ENCODE data around the gene SNX2.
A peak's percentile ranks its signal among the peaks of the same experiment; 100 is the strongest.
"Not testable (repeated sequence)": the region's sequence is repeated elsewhere in the genome, so short reads cannot be mapped to it uniquely, and the experiment has no call there.

Gene SNX2, protein sequence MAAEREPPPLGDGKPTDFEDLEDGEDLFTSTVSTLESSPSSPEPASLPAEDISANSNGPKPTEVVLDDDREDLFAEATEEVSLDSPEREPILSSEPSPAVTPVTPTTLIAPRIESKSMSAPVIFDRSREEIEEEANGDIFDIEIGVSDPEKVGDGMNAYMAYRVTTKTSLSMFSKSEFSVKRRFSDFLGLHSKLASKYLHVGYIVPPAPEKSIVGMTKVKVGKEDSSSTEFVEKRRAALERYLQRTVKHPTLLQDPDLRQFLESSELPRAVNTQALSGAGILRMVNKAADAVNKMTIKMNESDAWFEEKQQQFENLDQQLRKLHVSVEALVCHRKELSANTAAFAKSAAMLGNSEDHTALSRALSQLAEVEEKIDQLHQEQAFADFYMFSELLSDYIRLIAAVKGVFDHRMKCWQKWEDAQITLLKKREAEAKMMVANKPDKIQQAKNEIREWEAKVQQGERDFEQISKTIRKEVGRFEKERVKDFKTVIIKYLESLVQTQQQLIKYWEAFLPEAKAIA

DNA sequence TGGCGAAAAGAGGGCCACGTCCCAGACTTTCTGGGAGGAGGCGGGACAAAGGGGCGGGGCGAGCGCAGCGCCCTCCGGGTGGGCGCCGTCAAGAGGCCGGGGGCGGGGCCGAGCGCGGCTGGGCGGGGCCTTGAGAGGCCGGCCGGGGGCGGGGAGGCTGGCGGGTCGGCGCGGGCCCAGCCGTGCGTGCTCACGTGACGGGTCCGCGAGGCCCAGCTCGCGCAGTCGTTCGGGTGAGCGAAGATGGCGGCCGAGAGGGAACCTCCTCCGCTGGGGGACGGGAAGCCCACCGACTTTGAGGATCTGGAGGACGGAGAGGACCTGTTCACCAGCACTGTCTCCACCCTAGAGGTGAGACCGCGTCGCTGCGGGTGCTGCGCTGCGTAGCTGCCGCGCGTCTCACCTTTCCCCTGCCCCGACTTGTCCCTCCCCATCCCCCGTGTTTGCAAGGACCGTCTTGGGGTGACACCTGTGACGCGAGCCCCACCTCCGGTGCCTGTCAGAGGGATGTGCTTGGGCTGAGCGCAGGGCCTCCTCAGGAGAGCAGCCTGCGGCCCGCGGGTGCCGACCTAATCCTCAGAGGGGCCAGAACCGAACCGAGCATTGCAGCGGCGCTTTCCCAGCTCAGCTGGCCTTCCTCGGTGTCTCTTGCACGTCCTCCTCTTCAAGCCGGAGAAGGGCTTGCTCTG lies at the start of gene SNX2:
TSS of gene SNX2 (plus strand) at position 220 of the 689 bp plus-strand sequence. CDS start at position 244, 24 bp downstream.
- peak; percentile 80 to 81 for DNase-seq (ENCODE audit: extremely low read depth in 1 of 2, low read depth in 1 of 2)

DNA sequence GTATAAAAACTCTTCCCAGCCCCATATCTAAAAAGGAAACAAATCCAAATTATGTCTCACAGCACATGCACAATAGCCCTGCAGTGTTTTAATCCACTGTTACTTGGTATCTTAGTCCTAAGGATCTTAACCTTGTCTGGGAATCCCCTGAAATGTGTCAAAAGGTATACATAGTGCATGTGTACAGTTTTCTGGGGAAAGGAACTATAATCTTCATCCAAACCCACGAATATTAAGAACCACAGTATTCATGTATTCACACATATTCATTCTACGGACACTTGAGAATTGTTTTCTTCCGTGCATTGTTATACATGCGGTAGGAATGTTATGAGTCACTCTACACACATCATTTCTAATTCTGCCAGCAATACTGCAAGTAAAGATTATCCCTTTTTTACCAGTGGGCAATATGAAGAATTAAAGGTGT lies 47.8 kb upstream of the SNX2 start:
- DNase-seq (ENCODE audit: extremely low read depth in 1 of 2, low read depth in 1 of 2): no peak

DNA sequence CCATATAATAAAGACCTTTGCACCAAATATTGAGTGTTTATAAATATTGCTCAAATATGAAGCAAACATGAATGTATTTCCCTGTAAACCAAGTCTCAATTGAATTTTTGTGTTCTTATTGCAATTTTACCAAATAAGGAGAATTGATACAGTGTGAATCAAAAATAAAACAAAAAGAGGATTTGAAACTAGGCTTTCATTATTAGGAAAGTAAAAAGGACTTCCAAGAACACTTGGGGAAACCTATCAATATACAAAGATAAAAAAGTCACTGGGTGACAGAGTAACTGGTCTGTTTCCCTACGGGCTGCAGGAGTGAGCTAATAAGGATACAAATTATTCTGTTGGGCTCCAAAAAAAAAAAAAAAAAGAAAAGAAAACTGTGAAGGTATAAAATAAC lies 44.8 kb upstream of the SNX2 start:
- no peak for DNase-seq (ENCODE audit: extremely low read depth in 1 of 2, low read depth in 1 of 2)

DNA sequence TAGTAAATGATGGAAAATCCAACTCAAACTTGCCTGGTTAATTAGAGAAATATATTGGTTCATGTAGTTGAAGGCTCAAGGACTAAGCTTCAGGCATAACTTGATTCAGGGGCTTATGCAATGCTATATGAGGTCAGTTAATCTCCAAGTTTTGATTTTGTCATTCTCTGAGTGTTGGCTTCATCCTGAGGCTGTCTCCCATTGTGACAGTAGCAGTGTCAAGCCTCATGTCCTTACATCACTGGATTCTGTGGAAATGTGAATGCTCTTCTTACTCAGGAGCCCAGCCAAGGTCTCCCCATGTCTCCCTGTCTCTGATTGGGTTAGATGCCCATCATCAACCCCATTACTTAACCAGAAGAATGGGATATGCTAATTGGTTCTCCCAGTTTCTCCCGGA lies 44.4 kb upstream of the SNX2 start:
- DNase-seq (ENCODE audit: extremely low read depth in 1 of 2, low read depth in 1 of 2): no peak

DNA sequence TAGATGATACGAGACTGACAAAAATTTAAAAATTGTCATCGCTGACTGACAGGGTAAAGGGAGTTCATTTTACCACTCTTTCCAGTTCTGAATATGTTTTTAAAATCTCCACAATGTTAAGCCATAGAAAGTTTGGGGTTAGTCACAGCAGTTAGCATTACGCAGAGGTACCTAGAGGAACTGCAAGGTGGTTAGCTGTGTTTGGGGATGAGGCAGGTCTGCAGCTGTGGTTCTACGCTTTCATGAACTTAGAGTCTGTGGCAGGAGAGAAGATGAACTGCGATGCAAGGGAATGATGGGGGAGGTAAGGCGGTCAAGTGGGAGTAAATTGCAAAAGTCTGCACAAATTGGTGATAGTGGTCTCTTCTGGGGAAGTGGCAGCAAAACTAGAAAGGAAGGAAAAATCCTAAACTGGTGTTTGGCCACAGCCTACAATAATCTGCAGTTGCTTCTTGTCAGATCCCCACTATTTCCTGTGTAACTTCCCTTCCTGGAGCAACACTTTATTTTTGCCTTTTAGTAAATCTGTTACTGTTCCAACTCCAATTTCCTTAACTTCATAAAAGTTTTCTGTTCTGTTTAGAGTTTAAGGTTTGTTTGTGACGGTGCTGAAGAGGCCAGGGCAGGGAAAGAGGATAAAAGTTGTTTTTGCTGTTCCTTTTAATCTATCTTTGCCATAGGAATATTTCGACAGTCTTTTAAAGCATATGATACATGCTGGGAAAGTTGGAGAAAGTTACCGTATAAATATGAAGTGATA lies 38.6 kb upstream of the SNX2 start:
- no peak for DNase-seq (ENCODE audit: extremely low read depth in 1 of 2, low read depth in 1 of 2)

DNA sequence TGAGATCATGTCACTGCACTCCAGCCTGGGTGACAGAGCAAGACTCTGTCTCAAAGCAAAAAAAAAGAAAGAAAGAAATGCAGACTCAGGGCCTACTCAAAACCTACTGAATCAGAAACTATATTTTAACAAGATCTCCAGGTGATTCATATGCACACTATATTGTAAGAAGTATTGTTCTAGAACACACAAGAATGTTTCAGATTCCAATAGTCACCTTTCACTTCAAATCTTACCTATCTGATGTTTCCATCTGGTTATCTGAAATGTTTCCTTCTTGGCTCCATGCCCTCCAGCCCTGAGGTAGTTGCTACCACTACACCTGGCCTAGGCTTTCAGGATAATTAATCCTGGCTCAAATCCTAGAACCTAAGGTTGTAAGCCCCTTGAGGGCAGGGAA lies 36.8 kb upstream of the SNX2 start:
- no peak for DNase-seq (ENCODE audit: extremely low read depth in 1 of 2, low read depth in 1 of 2)

DNA sequence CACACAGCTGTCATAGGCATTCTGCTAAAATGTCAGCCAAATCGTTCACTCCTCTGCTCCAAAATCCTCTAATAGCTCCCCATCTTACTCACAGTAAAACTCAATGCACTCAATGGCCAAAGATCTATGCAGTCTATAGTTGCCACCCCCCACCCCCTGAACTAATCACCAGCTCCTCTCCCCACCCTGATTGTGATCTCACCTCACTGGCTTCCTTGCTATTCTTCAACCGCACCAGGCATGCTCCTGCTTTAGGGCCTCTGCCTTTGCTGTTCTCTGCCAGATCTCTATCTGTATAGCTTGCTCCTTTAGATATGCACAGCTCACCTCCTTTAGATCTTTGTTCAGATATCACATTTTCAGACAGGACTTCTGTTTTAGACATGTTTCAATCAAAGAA lies 33.2 kb upstream of the SNX2 start:
- no peak for DNase-seq (ENCODE audit: extremely low read depth in 1 of 2, low read depth in 1 of 2)

DNA sequence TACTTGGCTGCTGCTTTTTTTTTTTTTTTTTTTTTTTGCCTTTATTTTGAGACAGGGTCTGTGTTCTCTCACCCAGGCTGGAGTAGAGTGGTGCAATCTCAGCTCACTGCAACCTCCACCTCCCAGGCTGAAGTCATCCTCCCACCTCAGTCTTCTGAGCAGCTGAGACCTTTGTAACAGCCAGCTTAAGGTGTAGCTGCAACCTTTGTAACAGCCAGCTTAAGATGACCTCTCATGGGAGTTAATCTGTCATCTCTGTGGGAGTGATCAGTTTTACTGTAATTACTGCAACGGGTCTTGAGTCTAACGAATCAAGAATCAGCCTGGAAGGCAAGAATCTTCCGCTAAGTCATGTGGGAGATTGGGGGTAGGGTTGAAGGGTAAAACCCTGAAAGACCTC lies 31.6 kb upstream of the SNX2 start:
- DNase-seq (ENCODE audit: extremely low read depth in 1 of 2, low read depth in 1 of 2): no peak

DNA sequence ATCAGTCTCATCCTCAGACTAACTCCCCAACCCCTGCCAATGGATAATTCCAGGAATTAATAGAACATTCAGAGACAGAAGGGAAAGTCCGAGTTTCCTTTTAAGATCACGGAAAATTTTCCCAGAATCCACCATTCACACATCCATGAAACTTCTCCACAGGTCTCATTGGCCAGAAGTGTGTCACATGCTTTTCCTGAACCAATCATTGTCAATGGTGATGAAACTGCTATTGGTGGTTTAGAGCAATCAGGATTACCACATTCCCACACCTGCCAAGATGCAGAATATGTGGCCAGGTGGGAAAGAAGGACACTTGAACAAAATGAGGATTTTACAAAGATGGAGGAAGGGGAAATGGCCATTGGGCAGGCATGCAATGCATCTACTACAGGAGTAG lies 29.3 kb upstream of the SNX2 start:
- no peak for DNase-seq (ENCODE audit: extremely low read depth in 1 of 2, low read depth in 1 of 2)

DNA sequence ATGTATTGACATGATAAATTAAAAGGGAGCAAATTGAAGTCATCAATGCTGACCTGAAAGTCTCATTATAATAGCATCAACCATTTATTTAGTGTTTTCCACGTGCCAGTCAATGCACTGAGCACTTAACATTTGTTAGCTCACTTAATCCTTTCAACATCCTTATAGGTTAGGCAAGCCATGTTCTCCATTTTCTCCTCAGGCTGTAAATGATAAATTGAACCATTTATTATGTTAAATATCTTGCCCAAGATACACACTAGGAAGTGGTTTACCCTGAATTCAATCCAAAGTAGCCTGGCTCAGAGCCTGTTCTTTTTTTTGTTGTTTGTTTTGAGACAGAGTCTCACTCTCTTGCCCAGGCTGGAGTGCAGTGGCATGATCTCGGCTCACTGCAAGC lies 25.0 kb upstream of the SNX2 start:
- no peak for DNase-seq (ENCODE audit: extremely low read depth in 1 of 2, low read depth in 1 of 2)

DNA sequence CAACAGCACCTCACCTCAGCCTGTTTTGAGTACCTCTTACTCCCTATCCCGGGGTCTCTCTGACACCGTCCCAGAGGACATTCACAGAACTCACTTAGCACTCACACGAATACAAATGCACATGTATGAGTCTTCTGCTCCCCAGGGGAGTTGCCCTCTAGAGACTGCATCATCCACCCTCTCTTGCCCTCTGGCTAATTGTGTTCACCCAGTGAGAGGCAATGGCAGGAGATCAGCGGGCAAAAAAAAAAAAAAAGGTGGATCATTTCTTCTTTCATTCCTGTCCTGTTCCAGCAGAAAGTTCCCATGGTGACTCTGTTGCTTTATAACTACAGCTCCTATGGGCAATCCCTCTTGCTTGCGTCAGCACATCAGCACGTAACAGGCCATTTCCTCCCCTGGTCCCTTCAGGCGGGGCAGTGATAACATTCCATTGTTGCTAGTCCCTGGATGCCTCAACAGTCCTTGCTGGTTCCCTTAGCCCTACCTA lies 23.5 kb upstream of the SNX2 start:
- DNase-seq (ENCODE audit: extremely low read depth in 1 of 2, low read depth in 1 of 2): no peak

DNA sequence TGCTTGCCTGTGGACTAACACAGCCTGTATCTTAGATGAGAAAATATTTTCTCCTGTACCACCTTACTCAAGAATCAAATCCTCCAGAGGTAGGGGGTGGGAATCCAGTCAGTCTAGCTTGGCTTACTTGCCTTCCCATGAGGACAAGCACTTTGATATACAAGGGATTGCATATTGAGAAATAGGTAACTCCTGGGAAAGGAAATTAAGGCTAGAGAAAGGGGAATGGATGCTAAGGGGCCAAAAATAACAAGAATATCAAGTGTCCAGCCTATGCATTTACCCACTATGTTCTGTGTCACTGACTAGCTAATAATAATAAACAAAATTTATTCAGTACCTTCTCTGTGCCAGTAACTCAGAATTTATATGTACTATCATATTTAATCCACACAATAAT lies 21.4 kb upstream of the SNX2 start:
- DNase-seq (ENCODE audit: extremely low read depth in 1 of 2, low read depth in 1 of 2): no peak

DNA sequence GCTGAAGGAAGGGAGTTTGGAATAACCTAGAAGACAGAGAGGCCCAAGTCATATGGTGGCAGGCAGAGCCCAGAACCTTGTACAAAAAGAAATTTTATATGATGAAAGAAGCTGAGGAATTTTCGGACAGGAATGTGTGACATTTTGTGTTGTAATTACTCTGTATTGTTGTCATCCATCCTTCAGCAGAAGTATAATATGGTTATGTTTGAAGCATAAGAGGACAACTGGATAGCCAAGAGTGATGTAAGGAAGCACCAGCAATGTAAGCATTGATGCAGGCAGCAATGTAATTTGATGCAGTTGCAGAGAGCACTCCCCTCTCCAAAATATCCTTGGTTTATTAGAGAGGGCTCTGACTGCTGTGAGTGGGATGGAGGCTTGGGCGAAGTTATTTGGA lies 19.1 kb upstream of the SNX2 start:
- DNase-seq (ENCODE audit: extremely low read depth in 1 of 2, low read depth in 1 of 2): no peak

DNA sequence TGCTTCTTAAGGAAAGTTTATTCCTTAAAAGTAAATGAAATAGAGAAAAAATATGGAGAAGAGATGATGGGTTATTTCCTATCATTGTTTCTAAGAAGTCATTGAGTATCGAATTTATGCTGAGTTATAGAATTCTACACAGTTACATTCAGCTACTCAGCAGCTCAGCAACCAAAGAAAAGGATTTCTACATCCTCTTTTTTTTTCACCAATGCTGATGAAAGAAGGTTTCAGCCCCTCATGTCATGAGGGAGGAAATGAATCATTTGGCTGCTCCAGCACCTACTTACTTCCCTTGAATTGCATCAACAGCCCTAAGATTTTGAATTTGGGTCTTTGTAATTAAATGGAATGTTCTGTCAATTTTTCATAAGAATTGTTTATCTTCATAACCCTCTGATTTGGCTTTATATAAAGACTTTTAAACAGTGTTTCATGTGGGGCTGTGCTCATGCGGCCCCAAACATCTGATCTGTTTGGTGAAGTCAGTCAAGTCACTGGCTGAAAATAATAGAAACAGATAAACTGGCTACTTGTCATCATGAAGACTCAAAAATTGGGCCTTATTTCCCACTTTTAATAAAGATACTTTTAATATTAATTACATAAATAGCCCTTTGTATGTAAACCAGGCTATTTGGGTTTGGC lies 18.5 kb upstream of the SNX2 start:
- no peak for DNase-seq (ENCODE audit: extremely low read depth in 1 of 2, low read depth in 1 of 2)

DNA sequence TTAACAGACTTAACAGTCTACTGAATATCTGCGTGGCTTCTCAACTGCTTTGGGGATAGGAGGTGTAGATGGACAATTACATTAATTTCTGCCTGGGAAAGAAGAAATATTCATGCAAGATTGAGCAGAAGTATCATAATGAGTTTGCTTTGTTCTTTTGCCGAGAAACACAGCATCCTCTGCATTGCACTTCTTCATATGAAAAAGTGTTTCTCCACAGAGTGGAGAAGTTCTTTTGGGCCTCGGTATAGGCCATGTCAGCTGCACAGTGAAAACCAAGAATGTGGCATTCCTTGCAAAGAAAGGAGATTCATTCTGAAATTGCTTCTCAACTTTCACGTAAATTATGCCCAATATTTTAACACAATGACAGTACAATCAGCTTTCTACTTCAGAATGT lies 17.6 kb upstream of the SNX2 start:
- no peak for DNase-seq (ENCODE audit: extremely low read depth in 1 of 2, low read depth in 1 of 2)

DNA sequence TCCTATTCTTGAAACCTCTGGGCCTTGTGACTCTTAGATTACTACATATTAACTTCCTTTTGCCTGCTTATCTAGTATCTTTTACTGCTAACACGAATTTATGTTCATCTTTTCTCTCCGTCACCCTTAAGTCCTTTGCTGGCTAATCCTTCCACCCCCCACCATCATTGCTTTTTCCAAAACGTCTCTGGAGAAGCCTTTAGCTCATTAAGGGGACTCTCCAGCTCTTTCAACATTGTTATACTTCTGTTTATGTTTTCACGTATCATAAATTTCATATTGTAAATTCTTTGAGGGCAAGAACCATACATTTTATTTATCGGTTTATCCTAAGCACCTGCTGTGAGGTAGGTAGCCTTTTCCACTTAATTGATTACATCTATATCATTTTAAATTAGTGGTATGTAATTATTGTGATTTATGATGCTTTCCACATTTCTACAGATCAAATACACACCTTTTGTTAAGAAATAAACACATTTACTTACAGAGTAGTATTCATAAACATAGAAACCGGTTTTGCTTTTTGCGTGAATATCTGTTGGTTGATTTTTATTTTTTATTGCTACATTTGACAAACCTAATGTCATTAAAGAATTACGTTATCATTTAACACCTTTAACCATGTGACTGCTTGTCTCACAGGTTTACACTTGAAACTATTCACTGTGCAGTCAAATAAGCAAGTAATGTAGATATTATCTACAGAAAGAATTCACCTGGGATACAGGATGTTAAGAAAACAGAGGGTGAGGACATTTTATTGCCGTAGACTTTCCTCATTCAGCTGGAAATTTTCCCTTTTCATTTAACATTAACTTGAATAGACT lies 15.4 kb upstream of the SNX2 start:
- no peak for DNase-seq (ENCODE audit: extremely low read depth in 1 of 2, low read depth in 1 of 2)

DNA sequence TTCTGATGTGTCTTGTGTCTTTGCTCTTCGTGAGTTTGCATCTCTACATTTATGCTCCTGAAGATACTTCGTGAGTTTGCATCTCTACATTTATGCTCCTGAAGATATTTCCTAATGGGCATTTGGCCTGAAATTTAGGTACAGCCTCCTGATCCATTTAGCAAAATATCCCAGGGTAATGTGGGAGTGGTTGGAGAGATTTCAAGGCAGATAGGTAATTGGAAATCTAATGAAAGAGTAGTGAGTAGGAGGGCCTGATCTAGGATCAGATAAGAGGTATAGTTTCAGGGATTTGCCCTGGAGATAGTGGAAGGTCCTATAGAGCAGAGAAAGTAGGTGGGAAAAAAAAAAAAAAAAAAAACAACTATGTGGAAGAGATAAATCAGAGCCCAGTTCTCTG lies 14.6 kb upstream of the SNX2 start:
- DNase-seq (ENCODE audit: extremely low read depth in 1 of 2, low read depth in 1 of 2): no peak

DNA sequence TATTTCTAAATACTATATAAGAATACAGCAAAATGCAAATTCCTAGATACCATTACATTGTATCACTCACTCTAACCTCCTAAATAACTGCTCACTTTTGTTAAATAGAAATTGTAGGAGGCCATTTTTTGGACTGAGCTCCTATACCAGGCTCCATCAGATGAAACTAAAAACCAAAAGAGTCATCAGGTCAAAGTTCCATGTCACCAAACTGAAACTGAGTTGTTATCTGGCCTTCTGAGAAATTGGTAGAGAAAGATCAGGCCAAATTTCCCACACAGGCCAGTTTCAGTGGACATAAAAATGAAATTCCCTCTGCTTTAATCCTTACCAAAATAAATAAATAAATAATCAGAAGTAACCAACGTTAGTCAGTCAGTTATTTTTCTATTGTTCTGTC lies 13.8 kb upstream of the SNX2 start:
- no peak for DNase-seq (ENCODE audit: extremely low read depth in 1 of 2, low read depth in 1 of 2)

DNA sequence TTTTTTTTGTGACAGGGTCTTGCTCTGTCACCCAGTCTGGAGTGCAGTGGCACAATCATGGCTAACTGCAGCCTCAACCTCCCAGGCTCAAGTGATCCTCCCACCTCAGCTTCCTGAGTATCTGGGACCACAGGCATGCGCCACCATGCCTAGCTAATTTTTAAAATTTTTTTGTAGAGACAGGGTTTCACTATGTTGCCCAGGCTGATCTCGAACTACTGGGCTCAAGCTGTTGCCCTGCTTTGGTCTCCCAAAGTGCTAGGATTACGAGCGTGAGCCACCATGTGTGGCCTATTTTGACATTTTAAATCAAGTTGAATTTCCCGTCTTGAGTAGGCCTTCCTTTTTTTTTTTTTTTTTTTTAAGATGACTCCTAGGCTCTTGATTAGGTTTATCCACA lies 13.0 kb upstream of the SNX2 start:
- DNase-seq (ENCODE audit: extremely low read depth in 1 of 2, low read depth in 1 of 2): not testable (repeated sequence)

DNA sequence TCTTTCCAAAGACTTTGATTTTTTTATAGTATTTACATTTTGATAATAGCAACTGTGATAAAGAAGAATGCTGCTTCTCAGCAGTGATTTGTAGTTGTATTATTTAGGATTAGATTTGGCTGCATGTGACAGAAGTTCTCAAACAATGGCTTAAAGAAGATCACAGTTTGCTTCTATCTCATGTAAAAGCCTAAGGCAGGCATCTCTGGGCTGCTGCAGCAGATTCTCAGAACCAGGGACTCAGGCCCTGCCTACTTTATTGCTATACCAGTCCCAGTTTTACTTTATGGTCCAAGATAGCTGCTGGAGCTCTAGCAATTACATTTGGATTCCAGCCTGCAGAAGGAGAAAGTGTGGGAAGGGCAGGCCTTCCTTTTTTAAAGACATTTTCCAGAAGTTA lies 8.8 kb upstream of the SNX2 start:
- no peak for DNase-seq (ENCODE audit: extremely low read depth in 1 of 2, low read depth in 1 of 2)

Data from stimulated activated CD8-positive, alpha-beta memory T cell treated with anti-CD3 and anti-CD28 coated beads, Interleukin-7, amount 100 ng/mL, for 48 hours (primary cell).